GM21360 (cell line): ENCODE measurements around the gene FSTL5.
"Not testable (repeated sequence)": the region's sequence is repeated elsewhere in the genome, so short reads cannot be mapped to it uniquely, and the experiment has no call there.

Experiments
- ATAC-seq: cut with Tn5 transposase; IDR thresholded peaks from one replicate; pipeline ENCODE4 v1.9.1; 2021; ENCODE audit warnings: mild to moderate bottlenecking, moderate library complexity; ENCODE audit not compliant: unreplicated experiment

Gene FSTL5

GRCh38 chr4:162104459-162105124 lies 59.2 kb downstream of the FSTL5 start:
- ATAC-seq, result no peak

- not testable (repeated sequence) for ATAC-seq
Observed at GRCh38 chr4:162103908-162104307, 59.9 kb downstream of the FSTL5 start.

- ATAC-seq, result no peak
Observed at GRCh38 chr4:162102713-162103112, 61.1 kb downstream of the FSTL5 start.

GRCh38 chr4:162101337-162101736 lies 62.5 kb downstream of the FSTL5 start:
- no peak for ATAC-seq

- no peak for ATAC-seq
Observed at GRCh38 chr4:162075726-162076125, 88.1 kb downstream of the FSTL5 start.

- no peak for ATAC-seq
Observed at GRCh38 chr4:162061214-162061613, 102.6 kb downstream of the FSTL5 start.

GRCh38 chr4:162059656-162060055 lies 104.1 kb downstream of the FSTL5 start:
- ATAC-seq, result no peak

- no peak for ATAC-seq
Observed at GRCh38 chr4:162056990-162057389, 106.8 kb downstream of the FSTL5 start.

GRCh38 chr4:162046135-162046534 lies 117.7 kb downstream of the FSTL5 start:
- ATAC-seq, result no peak

GRCh38 chr4:162038112-162038511 lies 125.7 kb downstream of the FSTL5 start:
- ATAC-seq, result no peak

- no peak for ATAC-seq
Observed at GRCh38 chr4:162017863-162018262, 145.9 kb downstream of the FSTL5 start.

GRCh38 chr4:162016991-162017390 lies 146.8 kb downstream of the FSTL5 start:
- ATAC-seq, result no peak

- ATAC-seq, result no peak
Observed at GRCh38 chr4:162016219-162016618, 147.6 kb downstream of the FSTL5 start.

- ATAC-seq, result no peak
Observed at GRCh38 chr4:162015090-162015489, 148.7 kb downstream of the FSTL5 start.

- no peak for ATAC-seq
Observed at GRCh38 chr4:162011089-162011488, 152.7 kb downstream of the FSTL5 start.

- ATAC-seq, result no peak
Observed at GRCh38 chr4:162010362-162010761, 153.4 kb downstream of the FSTL5 start.

GRCh38 chr4:161992317-161992716 lies 171.5 kb downstream of the FSTL5 start:
- no peak for ATAC-seq

- no peak for ATAC-seq
Observed at GRCh38 chr4:161991811-161992210, 172.0 kb downstream of the FSTL5 start.

GRCh38 chr4:161990721-161991120 lies 173.1 kb downstream of the FSTL5 start:
- ATAC-seq, result no peak

- ATAC-seq, result no peak
Observed at GRCh38 chr4:161988946-161989345, 174.9 kb downstream of the FSTL5 start.

- ATAC-seq, result no peak
Observed at GRCh38 chr4:161987611-161988010, 176.2 kb downstream of the FSTL5 start.

- ATAC-seq, result no peak
Observed at GRCh38 chr4:161952382-161952781, 211.4 kb downstream of the FSTL5 start.
